Measurements from ENCODE around the gene PRRC2B.
A peak's percentile ranks its signal among the peaks of the same experiment; 100 is the strongest.
"Not testable (repeated sequence)": the region's sequence is repeated elsewhere in the genome, so short reads cannot be mapped to it uniquely, and the experiment has no call there.

Gene PRRC2B

DNA sequence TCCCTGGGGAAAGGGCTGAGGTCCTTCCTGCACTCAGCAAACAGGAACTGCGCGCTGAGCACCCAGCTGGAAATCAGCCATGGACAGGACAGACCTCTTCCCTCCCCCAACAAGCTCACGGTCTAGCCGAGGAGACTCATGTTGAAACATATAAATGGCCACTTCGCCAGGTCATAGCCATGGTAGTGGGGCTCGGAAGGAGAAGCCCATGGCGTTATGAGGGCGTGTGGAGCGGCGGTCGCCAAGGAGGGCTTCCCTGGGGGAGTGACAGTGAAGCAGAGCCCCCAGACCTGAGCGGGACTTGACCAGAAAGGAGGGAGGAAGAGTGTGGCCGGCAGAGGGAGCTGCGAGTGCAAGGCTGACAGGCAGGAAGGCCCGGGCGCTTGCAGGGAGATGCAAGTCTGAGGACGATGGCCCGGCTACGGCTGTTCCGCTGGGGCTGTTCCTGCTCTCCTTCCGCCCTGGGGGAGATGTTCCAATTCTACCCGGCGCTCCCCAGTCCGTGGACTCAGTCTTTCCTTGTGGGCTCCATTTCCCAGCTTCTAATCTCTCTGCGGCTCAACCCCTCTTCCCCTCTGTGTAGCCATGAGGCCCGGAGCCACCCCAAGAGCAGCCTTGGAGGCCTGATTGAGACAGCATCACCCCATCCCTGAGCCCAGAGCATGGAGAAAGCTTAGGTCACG, 43.9 kb upstream of the PRRC2B start:
- in situ Hi-C loops (cut with MboI; ENCODE audit: low pct_unique_long_range_greater_than_20kb, low sequenced_read_pairs, unreplicated experiment) = no loop called here
- DNase-seq (ENCODE audit: low spot score) = peak; percentile 89
- TF ChIP-seq, protein P1, sequence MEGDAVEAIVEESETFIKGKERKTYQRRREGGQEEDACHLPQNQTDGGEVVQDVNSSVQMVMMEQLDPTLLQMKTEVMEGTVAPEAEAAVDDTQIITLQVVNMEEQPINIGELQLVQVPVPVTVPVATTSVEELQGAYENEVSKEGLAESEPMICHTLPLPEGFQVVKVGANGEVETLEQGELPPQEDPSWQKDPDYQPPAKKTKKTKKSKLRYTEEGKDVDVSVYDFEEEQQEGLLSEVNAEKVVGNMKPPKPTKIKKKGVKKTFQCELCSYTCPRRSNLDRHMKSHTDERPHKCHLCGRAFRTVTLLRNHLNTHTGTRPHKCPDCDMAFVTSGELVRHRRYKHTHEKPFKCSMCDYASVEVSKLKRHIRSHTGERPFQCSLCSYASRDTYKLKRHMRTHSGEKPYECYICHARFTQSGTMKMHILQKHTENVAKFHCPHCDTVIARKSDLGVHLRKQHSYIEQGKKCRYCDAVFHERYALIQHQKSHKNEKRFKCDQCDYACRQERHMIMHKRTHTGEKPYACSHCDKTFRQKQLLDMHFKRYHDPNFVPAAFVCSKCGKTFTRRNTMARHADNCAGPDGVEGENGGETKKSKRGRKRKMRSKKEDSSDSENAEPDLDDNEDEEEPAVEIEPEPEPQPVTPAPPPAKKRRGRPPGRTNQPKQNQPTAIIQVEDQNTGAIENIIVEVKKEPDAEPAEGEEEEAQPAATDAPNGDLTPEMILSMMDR (IDR thresholded peaks at IDR 0.05; ENCODE audit: extremely low read depth, insufficient read depth, missing control alignments) = peak; percentile 88

DNA sequence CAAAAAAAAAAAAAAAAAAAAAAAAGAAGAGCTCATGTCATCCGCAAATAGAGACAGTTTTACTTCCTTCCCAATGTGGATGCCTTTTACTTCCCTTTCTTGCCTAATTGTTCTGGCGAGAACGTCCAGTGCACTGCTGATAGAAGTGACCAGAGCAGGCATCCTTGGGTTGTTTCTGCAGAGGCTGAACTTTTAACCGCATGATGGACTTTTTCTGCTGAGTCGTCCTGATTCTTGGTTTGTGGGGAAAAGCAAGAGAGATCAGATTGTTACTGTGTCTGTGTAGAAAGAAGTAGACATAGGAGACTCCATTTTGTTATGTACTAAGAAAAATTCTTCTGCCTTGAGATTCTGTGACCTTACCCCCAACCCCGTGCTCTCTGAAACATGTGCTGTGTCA, 37.4 kb upstream of the PRRC2B start:
- DNase-seq (ENCODE audit: low spot score); in situ Hi-C loops (cut with MboI; ENCODE audit: low pct_unique_long_range_greater_than_20kb, low sequenced_read_pairs, unreplicated experiment): not testable (repeated sequence)

DNA sequence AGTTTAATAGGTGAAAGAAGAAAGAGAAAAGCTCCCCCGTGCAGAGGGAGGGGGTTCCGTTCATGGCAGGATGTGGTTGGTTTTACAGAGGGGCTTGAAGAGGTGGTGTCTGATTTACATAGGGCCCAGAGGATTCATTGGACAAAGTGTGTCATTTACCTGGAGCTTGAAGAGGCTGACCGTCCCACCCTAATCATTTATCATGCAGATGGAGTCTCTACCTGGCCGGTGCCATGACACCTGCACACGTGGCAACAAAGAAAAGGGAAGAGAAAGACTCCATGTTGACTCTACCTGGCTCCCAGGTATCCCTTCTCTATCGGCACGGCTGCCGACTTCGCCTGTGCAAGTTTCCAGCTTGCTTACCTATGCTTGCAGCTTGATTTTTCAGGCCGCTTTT, 35.3 kb upstream of the PRRC2B start:
- TF ChIP-seq, protein P1 (IDR thresholded peaks at IDR 0.05; ENCODE audit: extremely low read depth, insufficient read depth, missing control alignments) = no peak
- no peak for DNase-seq (ENCODE audit: low spot score)
- in situ Hi-C loops (cut with MboI; ENCODE audit: low pct_unique_long_range_greater_than_20kb, low sequenced_read_pairs, unreplicated experiment) = no loop called here

DNA sequence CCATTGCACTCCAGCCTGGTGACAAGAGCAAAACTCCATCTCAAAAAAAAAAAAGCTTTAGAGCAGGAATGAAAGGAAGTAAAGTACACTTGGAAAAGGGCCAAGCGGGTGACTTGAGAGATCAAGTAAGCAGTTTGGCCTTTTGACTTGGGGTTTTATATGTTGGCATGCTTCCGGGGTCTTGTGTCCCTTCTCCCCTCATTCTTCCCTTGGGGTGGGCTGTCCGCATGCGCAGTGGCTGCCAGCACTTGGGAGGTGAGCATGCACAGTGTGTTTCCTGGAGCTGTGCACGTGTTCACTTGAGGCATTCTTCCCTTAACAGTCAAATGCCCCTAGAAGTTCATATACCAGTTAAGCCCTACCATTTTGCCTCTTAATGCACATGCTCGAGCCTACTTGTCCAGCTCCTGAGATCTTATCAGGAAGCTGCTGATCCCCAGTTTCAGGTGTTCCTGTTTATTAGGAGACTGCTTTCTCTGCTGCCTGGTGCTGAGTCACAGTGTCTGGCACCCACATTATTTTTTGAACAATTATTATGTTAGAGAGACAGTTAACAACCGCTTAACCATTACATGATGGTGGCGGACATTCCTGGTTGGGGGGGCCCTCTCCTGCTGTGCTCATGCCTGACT, 32.6 kb upstream of the PRRC2B start:
- TF ChIP-seq, protein P1 (IDR thresholded peaks at IDR 0.05; ENCODE audit: extremely low read depth, insufficient read depth, missing control alignments) = no peak
- in situ Hi-C loops (cut with MboI; ENCODE audit: low pct_unique_long_range_greater_than_20kb, low sequenced_read_pairs, unreplicated experiment) = loop anchor here (10.0 kb wide), 1 partner anchor 383 kb away; the partner anchor contains the start of gene RAPGEF1
- no peak for DNase-seq (ENCODE audit: low spot score)

DNA sequence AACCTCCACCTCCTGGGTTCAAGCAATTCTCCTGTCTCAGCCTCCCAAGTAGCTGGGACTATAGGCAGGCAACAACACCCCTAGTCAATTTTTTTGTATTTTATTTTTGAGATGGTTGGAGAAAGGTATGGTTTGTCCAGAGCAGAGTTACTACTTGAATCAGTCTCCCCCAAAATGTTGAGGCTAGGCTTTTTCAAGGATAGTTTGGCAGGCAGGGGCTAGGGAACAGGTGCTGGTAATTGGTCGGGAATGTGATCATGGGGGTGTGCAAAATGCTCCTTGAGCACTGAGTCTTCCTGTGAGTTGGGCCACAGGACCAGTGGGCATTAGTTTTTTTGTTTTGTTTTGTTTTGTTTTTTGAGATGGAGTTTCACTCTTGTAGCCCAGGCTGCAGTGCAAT, 28.3 kb upstream of the PRRC2B start:
- in situ Hi-C loops (cut with MboI; ENCODE audit: low pct_unique_long_range_greater_than_20kb, low sequenced_read_pairs, unreplicated experiment) = loop anchor here (10.0 kb wide), 1 partner anchor 379 kb away; the partner anchor contains the start of gene RAPGEF1
- TF ChIP-seq, protein P1 (IDR thresholded peaks at IDR 0.05; ENCODE audit: extremely low read depth, insufficient read depth, missing control alignments) = no peak

DNA sequence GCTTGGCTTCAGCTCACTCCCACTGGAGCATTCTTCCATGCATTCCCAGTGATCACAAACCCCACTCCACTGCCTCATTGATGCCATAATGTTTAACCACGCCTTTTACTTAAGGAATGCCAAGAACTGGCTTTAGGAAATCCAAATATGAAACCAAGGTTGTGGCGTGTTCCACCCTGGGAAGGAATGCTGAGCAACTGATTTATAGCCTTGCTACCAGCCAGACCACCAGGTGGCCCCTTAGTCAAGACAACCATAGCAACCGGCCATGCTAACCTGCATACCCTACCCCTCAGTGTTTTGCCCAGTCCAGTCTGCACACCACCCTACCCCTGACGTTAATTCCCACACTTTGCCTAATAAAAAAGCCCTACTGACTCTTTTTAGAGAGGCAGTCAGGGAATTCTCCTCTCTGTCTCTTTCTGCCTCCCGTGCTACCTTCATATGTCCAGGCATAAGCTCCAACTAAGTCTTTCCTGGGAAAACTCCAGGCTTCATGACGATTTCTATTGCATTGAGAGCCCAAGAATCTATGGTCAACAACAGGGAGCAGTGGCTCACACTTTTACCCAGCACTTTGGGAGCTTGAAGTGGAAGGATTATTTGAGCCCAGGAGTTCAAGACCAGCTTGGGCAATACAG, 27.0 kb upstream of the PRRC2B start:
- TF ChIP-seq, protein P1 (IDR thresholded peaks at IDR 0.05; ENCODE audit: extremely low read depth, insufficient read depth, missing control alignments) = peak; percentile 35
- no peak for DNase-seq (ENCODE audit: low spot score)
- in situ Hi-C loops (cut with MboI; ENCODE audit: low pct_unique_long_range_greater_than_20kb, low sequenced_read_pairs, unreplicated experiment) = loop anchor here (10.0 kb wide), 1 partner anchor 378 kb away; the partner anchor contains the start of gene RAPGEF1

More for the DNA sequence above, 28.3 kb upstream of the PRRC2B start:
- no peak for DNase-seq (ENCODE audit: low spot score)

DNA sequence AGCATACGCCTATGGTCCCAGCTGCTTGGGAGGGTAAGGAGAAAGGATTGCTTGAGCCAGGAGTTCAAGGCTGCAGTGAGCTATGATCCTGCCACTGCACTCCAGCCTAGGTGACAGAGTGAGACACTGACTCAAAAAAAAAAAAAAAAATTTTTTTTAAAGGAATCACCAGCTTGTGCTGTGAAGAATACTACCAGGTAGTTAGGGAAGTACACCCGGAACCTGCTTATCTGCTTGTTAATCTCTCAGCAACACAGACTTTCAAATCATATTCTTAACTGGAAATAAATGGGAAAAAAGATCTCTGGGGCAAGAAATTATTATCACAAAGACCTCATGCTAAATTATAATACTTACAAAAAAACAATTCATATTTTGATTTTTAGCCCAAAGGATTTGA, 26.4 kb upstream of the PRRC2B start:
- in situ Hi-C loops (cut with MboI; ENCODE audit: low pct_unique_long_range_greater_than_20kb, low sequenced_read_pairs, unreplicated experiment) = loop anchor here (10.0 kb wide), 1 partner anchor 377 kb away; the partner anchor contains the start of gene RAPGEF1
- TF ChIP-seq, protein P1 (IDR thresholded peaks at IDR 0.05; ENCODE audit: extremely low read depth, insufficient read depth, missing control alignments) = no peak
- DNase-seq (ENCODE audit: low spot score) = no peak
